ENCODE measurements around the gene PDE6D. TPM values are rescaled to one million over a fixed set of nuclear protein-coding genes. Genes with fewer than 3 reads are reported as not detected.

PDE6D gene
- total and polyA plus RNA-seq, 5 donors, result 13.3 to 24.3 (median 17.7) TPM

DNA sequence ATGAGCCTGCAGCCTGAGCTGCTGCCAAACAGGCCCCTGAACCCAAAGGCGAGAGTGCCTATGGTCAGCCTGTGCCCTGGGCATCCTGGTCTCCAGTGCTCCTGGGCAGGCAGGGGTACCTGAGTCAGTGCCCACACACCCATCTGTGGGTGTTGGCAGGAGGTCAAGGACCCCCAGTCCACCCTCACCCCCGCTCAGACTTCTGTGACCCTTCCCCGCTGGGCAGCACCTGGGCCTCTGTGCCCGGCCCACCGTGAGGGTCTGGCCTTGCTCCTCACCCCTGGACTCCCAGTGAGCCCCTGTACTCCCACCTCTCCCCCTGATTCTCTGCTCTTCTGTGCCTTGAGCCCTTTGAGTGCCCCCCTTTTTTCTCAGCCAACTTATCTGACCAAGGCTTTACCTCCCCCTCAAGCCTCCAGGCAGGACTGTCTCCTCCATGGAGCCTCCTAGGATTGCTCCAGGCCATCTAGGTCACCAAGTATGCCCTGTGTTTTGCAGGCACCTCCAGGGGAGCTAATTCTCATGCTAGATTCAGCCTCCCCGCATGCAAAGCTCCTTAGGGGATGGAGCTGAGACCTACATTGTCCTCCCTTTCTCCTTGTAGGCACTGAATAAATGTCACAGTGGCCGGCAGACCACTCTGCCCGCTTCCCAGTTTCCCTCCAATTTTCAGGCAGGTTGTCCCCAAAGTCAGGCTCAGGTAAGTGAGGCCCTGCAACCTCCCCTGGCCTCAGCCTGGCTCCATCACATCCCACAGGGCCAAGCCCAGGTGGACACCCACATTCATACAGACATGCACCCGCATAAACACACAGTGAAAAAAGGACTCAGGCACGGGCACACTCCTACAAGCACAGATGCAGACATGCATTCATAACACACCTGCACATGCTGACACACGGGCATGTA lies 94.6 kb downstream of the PDE6D start:
- Histone ChIP-seq H3K27me3 (ENCODE audit: control insufficient read depth, insufficient read depth) (no peaks in the 10 kb centered on the region), H3K27ac (ENCODE audit: low read length) (no peak overlapping the region), H3K4me3 (ENCODE audit: low read length) (no peak overlapping the region), H3K9me3 (ENCODE audit: control insufficient read depth, low read length) (no peaks in the 10 kb centered on the region), H3K4me1 (ENCODE audit: control insufficient read depth, insufficient read depth, low read length) (no peaks in the 10 kb centered on the region)
- 86% methylated on average over 11 of the region's 11 CpGs for WGBS
- ATAC-seq (no peak), DNase-seq (no peak)
- intact Hi-C loops (cut with DNase I), result no loop called here

DNA sequence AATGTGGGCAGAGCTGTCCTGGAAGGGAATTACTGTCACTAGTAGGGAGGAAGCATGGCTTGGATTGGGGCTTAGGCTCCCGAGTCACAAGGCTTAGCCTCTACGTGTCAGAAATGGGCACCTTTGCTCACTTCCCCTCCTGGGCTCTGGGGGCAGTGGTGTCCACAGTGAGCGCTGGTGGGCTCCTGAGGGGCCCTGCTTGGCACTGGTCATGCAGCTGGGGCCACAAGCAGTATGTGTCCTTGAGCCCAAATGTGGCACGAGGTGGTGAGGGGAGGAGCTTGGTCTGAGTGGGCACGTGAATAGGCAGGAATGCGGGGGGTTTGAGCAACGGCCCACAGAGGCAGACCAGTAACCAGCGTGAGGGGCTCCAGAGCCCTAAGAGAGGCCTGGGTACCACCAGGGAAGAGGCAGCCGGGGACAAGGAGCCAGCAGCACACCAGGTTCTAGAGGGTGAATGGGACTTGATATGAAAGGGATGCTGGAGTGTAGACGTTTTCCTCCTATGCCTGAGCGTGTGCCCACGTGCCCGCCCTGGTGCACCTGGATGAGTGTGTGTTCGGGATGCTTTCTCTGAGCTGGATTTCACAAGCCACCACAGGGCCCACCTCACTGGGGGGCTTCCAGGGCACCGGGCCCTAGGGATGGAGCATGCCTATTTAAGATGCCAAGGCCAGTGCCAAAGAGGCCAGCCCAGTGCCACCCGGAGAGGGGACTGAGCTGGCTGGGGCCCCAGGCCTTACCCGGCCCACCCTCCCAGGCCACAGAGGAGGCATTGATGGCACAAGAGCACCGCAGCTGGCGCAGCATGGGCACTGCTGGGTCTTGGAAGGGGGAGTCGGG lies 95.5 kb downstream of the PDE6D start:
- ATAC-seq (no peak), DNase-seq (no peak)
- WGBS, result 74% methylated on average over 20 of the region's 20 CpGs
- H3K27me3 ChIP-seq (ENCODE audit: control insufficient read depth, insufficient read depth), result no peaks in the 10 kb centered on the region
- H3K9me3 ChIP-seq (ENCODE audit: control insufficient read depth, low read length), result no peaks in the 10 kb centered on the region
- no peaks in the 10 kb centered on the region for H3K4me1 ChIP-seq (ENCODE audit: control insufficient read depth, insufficient read depth, low read length)
- H3K4me3 ChIP-seq (ENCODE audit: low read length), result no peak overlapping the region
- H3K27ac ChIP-seq (ENCODE audit: low read length), result peak overlapping the region; percentile 40
- intact Hi-C loops (cut with DNase I), result no loop called here

DNA sequence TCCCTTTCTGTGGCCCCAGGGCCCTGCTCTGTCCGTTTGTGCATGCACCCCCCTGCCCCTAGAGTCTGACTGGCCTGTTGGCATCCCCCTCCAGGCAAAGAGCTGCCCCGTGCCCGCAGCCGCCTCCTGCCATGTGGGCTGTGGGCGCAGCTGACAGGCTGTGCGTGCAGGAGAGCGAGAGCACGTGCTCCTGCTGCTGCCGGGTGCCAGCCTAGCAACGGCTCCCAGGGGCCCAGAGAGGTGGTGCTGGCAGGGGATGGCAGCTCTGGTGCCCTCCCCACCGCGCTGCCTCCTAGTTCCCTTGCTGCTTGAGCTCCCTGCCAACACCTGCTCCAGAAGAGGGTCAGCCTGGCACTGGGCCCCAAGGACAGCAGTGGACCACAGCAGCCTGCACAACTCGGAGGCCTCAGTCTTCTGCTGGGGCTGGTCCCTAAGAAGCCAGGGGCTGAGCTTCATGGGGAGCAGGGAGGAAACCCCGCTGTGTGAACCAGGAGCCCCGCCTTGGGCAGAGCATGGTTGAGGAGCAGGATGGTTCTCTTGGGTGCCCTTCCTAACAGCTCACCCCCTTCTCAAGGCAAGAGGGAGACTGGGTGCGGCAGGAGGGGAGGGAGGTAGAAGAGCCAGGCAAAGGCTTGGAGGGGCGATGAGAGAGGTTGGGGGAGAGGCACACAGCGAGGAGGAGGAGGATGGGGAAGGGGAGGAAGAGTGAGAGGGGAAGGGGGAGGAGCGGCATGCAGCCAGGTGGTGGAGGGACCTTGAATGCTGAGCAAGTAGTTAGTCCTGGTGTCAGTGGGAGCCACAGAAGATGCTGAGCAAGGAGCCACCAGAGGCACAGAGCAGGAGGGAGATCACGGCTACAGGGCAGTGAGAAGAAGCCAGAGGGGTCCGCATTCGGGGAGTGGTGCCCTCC lies 96.5 kb downstream of the PDE6D start:
- DNase-seq (peak; percentile 57 to 88 (median 84)), ATAC-seq (peak; percentile 25 to 33)
- intact Hi-C loops (cut with DNase I), result no loop called here
- Histone ChIP-seq H3K27me3 (ENCODE audit: control insufficient read depth, insufficient read depth) (no peaks in the 10 kb centered on the region), H3K9me3 (ENCODE audit: control insufficient read depth, low read length) (no peaks in the 10 kb centered on the region), H3K4me1 (ENCODE audit: control insufficient read depth, insufficient read depth, low read length) (no peaks in the 10 kb centered on the region), H3K27ac (ENCODE audit: low read length) (peak overlapping the region; percentile 40), H3K4me3 (ENCODE audit: low read length) (no peak overlapping the region)
- 71% methylated on average over 22 of the region's 22 CpGs for WGBS

DNA sequence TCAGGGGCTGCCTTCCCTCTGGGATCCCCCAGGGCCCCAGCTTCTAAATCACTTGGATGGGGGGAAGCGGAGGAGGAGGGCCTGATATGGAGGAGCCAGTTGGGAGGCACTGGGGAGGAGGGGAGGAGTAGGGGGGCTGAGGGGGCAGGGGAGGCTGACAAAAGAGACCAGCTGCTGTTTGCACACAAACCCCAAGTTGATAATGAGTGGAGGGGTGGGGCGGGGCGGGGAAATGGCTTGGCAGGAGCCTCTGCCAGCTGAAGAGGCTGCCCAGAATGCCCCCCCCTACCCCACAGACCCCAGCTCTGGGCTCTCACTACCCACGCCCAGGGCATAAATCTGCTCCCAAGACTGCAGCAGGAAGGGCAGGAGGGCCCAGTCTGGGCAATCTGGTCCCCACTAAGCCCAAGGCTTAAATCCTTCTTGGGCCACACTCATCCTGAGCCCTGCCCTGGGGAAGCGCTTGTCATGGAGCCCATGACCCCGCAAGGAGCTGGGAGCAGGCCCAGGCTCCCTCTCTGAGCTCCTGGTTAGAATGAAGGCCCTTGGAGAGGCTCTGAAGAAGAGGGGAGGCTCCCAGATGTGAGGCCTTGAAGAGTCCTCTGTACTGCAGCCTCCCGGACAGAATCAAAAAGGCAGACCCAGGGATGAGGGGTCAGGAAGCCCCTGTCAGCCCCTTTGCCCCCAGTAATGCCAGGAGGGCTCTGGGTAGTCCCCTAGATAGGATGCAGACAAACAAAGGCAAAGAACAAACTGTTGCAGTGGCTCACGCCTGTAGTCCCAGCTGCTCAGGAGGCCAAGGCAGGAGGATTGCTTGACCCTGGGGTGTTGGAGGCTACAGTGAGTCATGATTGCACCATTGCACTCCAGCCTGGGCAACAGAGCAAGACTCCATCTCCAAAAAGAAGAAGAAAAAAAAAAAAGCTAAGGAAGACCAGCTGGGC lies 97.5 kb downstream of the PDE6D start:
- Histone ChIP-seq H3K9me3 (ENCODE audit: control insufficient read depth, low read length) (no peaks in the 10 kb centered on the region), H3K27me3 (ENCODE audit: control insufficient read depth, insufficient read depth) (no peaks in the 10 kb centered on the region), H3K4me1 (ENCODE audit: control insufficient read depth, insufficient read depth, low read length) (no peaks in the 10 kb centered on the region), H3K4me3 (ENCODE audit: low read length) (no peak overlapping the region), H3K27ac (ENCODE audit: low read length) (peak overlapping the region; percentile 9)
- no peak for ATAC-seq
- DNase-seq, result no peak
- intact Hi-C loops (cut with DNase I), result no loop called here
- 85% methylated on average over 8 of the region's 8 CpGs for WGBS

DNA sequence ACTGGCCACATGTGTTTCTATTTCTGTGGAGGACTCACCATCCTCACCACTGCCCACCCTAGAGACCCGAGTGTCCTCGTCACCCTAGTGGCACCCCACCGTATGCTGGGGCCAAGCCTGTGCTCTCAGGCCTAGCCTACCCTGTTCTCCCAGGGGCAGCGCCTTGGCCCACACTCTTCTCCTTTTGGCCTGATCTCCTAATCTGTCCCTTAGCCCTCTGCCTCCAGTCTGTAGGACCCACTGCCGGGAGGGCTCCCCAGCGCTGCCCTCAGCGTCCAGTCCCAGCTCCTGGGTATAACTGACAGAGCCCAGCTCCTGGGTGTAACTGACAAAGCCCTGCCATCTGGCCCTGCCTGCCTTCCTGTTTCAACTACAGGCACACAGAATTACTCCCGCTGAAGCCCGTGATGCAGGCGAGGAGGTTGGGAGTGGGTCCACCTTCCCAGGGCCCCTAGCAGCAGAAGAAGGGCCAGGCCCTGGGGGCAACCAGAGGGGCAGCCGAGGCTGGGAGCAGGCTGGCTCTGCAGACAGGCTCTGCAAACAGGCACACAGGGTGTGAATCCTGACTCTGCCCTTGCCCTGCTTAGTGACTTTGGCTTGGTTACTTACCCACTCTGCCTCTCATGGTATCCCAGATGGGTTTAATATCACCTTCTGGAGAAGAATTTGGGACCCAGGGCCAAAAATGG lies 98.3 kb downstream of the PDE6D start:
- no peak for DNase-seq
- H3K4me1 ChIP-seq (ENCODE audit: control insufficient read depth, insufficient read depth, low read length), result no peaks in the 10 kb centered on the region
- ATAC-seq, result no peak
- no peak overlapping the region for H3K27ac ChIP-seq (ENCODE audit: low read length)
- no peaks in the 10 kb centered on the region for H3K9me3 ChIP-seq (ENCODE audit: control insufficient read depth, low read length)
- H3K4me3 ChIP-seq (ENCODE audit: low read length), result no peak overlapping the region
- intact Hi-C loops (cut with DNase I), result no loop called here
- WGBS, result 74% methylated on average over 11 of the region's 11 CpGs
- H3K27me3 ChIP-seq (ENCODE audit: control insufficient read depth, insufficient read depth), result no peaks in the 10 kb centered on the region

Other genes starting within 250 kb of the PDE6D start
- not detected for gene TEX44, start 188.4 kb downstream of the PDE6D start, total RNA-seq
- gene TEX44, start 188.4 kb downstream of the PDE6D start, polyA plus RNA-seq, result not detected
- 100 to 1,000 TPM; 231 to 324 (median 314) TPM for gene PTMA, start 72.8 kb downstream of the PDE6D start, total RNA-seq
- 480 TPM for gene PTMA, start 72.8 kb downstream of the PDE6D start, polyA plus RNA-seq
- 10 to 100 TPM; 16.2 to 21.7 (median 19.3) TPM for gene COPS7B, start 5.2 kb upstream of the PDE6D start, total RNA-seq
- gene COPS7B, start 5.2 kb upstream of the PDE6D start, polyA plus RNA-seq, result 17.7 TPM
- 10 to 100 TPM in 1 of 4 donors, 1 to 10 TPM in 3; 2.1 to 14.0 (median 3.4) TPM for gene NPPC, start 145.1 kb upstream of the PDE6D start, total RNA-seq
- 1.7 TPM for gene NPPC, start 145.1 kb upstream of the PDE6D start, polyA plus RNA-seq
- gene DIS3L2, start 180.4 kb upstream of the PDE6D start, total RNA-seq, result 10 to 100 TPM; 19.2 to 25.4 (median 22.4) TPM
- gene DIS3L2, start 180.4 kb upstream of the PDE6D start, polyA plus RNA-seq, result 11.0 TPM

Data from right cardiac atrium (tissue), 5 donors.